ENCODE data around the gene FLNC. TPM values are rescaled to one million over a fixed set of nuclear protein-coding genes. Genes with fewer than 3 reads are reported as not detected.

FLNC gene
- total and polyA plus RNA-seq, 2 experiments from 2014 or later, result 74.0 to 304 TPM

DNA sequence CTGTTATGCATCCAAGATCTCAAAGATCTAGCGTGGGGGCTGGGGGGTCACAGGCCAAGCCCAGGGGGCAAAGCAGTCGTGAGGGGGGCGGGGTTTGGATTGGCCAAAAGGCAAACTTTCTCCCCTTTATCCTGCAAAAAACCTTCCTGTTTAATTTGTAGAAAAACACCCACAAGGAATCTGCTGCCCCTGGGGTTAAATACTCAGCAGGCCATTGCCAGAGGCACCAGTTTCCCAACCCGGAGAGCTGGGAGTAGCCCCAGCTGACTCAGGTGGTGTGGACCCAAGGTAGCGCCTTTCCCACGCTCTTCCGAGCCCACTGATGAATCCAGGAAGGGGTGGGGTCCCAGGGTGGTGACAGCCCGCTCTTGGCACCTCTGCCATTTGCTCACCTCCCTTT is 58.9 kb downstream of the FLNC start:
- Histone ChIP-seq H3K4me1 (ENCODE audit: insufficient read depth) (no peaks in the 10 kb centered on the region), H3K9me2 (ENCODE audit: insufficient read depth) (no peaks in the 10 kb centered on the region), H2AFZ (no peak overlapping the region), H3K36me3 (ENCODE audit: low read depth) (no peaks in the 10 kb centered on the region), H4K20me1 (ENCODE audit: insufficient read depth) (no peaks in the 10 kb centered on the region), H3K9me3 (ENCODE audit: low read depth) (no peaks in the 10 kb centered on the region), H3K27me3 (replicated peaks; ENCODE audit: insufficient read depth) (no peaks in the 10 kb centered on the region), H3K27ac (no peak overlapping the region), H3K9ac (no peak overlapping the region), H3F3A (ENCODE audit: insufficient read depth) (no peaks in the 10 kb centered on the region), H3K4me2 (ENCODE audit: unreplicated experiment) (no peak overlapping the region), H3K4me3 (no peak overlapping the region), H3K79me2 (ENCODE audit: insufficient read depth) (no peaks in the 10 kb centered on the region)
- TF ChIP-seq EZH2 (IDR thresholded peaks at IDR 0.05; ENCODE audit: insufficient read depth, poor library complexity, severe bottlenecking) (no peak), EZH2phosphoT487 (IDR thresholded peaks at IDR 0.05; ENCODE audit: insufficient read depth, low read depth) (no peak)
- in situ Hi-C loops (cut with MboI), result loop anchor here (25.0 kb wide), 1 partner anchor 277 kb away; no protein-coding TSS in a partner anchor
- WGBS, 2 experiments (ENCODE audit: low coverage in 1 of 2, low lambda C conversion rate in 2 of 2, missing lambda C conversion rate in 2 of 2), result 41 to 47% methylated on average over 8 of the region's 8 CpGs
- peak; percentile 38 for DNase-seq

DNA sequence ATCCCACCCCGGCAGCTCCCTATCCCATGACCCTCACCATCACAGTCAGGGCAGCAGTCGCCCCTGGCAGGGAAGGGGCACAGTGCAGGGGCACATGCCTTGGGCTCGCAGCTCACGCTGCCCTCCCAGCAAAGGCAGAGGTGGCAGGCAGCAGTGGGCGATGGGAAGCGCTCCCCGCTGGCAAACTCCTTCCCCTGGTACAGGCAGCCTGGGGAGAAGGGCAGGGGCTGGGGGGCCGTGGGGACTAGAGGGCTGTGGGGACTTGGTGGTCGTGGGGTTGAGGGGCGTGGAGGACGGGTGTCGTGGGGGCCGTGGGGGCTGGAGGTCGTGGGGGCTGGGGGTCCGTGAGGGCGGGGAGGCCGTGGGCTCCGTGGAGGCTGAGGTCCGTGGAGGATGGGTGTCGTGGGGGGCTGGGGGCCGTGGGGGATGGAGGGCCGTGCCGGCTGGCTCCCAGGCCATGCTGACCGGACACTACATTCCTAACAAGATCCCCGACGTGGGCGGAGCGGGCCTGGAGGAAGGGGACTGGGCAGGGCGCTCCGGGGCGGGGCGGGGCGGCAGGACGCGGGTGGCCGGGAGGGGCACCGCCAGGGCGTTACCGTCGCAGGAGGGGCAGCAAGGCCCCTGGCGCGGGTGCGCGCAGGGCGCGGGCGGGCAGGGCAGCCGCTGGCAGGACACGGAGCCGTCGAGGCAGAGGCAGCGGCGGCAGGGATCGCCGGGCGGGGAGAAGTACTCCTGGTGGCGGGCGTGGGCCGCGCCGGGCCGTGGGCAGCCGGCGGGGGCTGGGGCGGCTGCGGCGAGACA is 60.3 kb downstream of the FLNC start:
- in situ Hi-C loops (cut with MboI), result loop anchor here (25.0 kb wide), 1 partner anchor 278 kb away; no protein-coding TSS in a partner anchor
- no peaks in the 10 kb centered on the region for H3K79me2 ChIP-seq (ENCODE audit: insufficient read depth)
- TF ChIP-seq EZH2phosphoT487 (IDR thresholded peaks at IDR 0.05; ENCODE audit: insufficient read depth, low read depth) (no peak), EZH2 (IDR thresholded peaks at IDR 0.05; ENCODE audit: insufficient read depth, poor library complexity, severe bottlenecking) (no peak)
- no peaks in the 10 kb centered on the region for H3K9me3 ChIP-seq (ENCODE audit: low read depth)
- H3K4me1 ChIP-seq (ENCODE audit: insufficient read depth), result no peaks in the 10 kb centered on the region
- no peak overlapping the region for H3K27ac ChIP-seq
- no peak for DNase-seq
- H3K4me2 ChIP-seq (ENCODE audit: unreplicated experiment), result no peak overlapping the region
- H3K9ac ChIP-seq, result no peak overlapping the region
- H3K27me3 ChIP-seq (replicated peaks; ENCODE audit: insufficient read depth), result no peaks in the 10 kb centered on the region
- no peaks in the 10 kb centered on the region for H3F3A ChIP-seq (ENCODE audit: insufficient read depth)
- no peaks in the 10 kb centered on the region for H4K20me1 ChIP-seq (ENCODE audit: insufficient read depth)
- 55 to 60% methylated on average over 13 to 63 of the region's 67 CpGs for WGBS, 2 experiments (ENCODE audit: low coverage in 1 of 2, low lambda C conversion rate in 2 of 2, missing lambda C conversion rate in 2 of 2)
- no peak overlapping the region for H2AFZ ChIP-seq
- H3K36me3 ChIP-seq (ENCODE audit: low read depth), result no peaks in the 10 kb centered on the region
- no peak overlapping the region for H3K4me3 ChIP-seq
- no peaks in the 10 kb centered on the region for H3K9me2 ChIP-seq (ENCODE audit: insufficient read depth)

DNA sequence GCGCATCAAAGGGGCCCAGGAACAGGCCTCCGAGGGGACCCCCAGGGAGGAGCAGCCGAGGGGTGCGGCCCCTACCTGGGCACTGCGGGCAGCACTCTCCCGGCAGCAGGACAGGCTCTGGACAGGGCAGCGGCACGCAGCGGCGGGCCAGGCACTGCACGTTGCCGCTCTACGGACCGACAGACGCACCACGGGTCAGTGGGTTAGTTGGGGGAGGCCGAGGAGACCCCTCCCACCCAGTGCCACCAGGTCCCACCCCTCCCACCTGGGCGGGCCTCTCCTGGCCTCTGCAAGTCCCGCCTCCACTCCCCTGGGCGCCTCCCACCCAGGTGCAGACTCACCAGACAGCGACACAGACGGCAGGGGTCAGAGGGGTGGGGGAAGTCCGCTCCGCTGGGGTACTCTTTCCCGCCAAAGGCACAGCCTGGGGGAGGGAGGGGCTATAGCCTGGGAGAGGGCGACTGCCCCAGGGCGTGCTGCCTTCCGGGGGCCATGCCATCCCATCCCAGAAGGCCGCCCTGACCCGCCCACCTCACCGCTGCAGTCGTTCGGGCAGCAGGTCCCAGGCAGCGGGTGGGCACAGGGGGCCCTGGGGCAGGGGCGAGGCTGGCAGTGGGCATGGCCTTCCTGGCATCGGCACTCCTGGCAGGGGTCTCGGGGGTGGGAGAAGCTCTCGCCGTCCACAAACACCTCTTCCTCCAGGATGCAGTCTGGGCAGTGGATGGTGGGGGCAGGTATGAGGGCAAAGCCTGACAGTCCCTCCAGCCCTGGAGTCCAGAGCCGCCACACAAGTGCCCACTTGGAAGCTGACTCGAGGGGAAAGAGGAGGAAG is 61.1 kb downstream of the FLNC start:
- H3K4me3 ChIP-seq, result no peak overlapping the region

DNA sequence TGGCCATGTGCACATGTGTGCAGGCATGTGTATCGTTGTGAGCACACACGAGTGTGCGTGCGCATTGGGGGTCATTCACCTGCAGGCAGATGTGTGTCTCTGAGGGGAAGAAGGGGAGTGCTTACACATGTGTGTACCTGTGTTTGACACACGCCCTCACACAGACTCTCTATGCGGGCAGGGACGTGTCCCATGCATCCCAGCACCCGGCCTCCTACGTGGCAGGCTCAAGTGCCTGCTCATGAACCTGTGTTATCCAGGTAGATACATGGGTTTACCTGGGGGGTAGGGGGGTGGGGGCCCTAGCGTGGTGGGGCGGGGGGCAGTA is 61.7 kb downstream of the FLNC start:
- no peaks in the 10 kb centered on the region for H3K36me3 ChIP-seq (ENCODE audit: low read depth)
- 79 to 81% methylated on average over 9 to 11 of the region's 11 CpGs for WGBS, 2 experiments (ENCODE audit: low coverage in 1 of 2, low lambda C conversion rate in 2 of 2, missing lambda C conversion rate in 2 of 2)
- H3K4me3 ChIP-seq, result no peak overlapping the region
- H4K20me1 ChIP-seq (ENCODE audit: insufficient read depth), result no peaks in the 10 kb centered on the region
- peaks cover under 1% of the 10 kb centered on the region for H3F3A ChIP-seq (ENCODE audit: insufficient read depth)
- no peaks in the 10 kb centered on the region for H3K27me3 ChIP-seq (replicated peaks; ENCODE audit: insufficient read depth)
- H3K9ac ChIP-seq, result no peak overlapping the region
- no peak for TF ChIP-seq EZH2 (IDR thresholded peaks at IDR 0.05; ENCODE audit: insufficient read depth, poor library complexity, severe bottlenecking)
- no peak for TF ChIP-seq EZH2phosphoT487 (IDR thresholded peaks at IDR 0.05; ENCODE audit: insufficient read depth, low read depth)
- no peaks in the 10 kb centered on the region for H3K9me2 ChIP-seq (ENCODE audit: insufficient read depth)
- in situ Hi-C loops (cut with MboI), result loop anchor here (25.0 kb wide), 1 partner anchor 280 kb away; no protein-coding TSS in a partner anchor
- H3K4me1 ChIP-seq (ENCODE audit: insufficient read depth), result no peaks in the 10 kb centered on the region
- no peak for DNase-seq
- no peak overlapping the region for H3K4me2 ChIP-seq (ENCODE audit: unreplicated experiment)
- no peak overlapping the region for H2AFZ ChIP-seq
- no peak overlapping the region for H3K27ac ChIP-seq
- H3K79me2 ChIP-seq (ENCODE audit: insufficient read depth), result no peaks in the 10 kb centered on the region
- H3K9me3 ChIP-seq (ENCODE audit: low read depth), result no peaks in the 10 kb centered on the region

More for the DNA sequence above, 61.1 kb downstream of the FLNC start:
- TF ChIP-seq EZH2phosphoT487 (IDR thresholded peaks at IDR 0.05; ENCODE audit: insufficient read depth, low read depth) (no peak), EZH2 (IDR thresholded peaks at IDR 0.05; ENCODE audit: insufficient read depth, poor library complexity, severe bottlenecking) (no peak)
- Histone ChIP-seq H3K9me2 (ENCODE audit: insufficient read depth) (no peaks in the 10 kb centered on the region), H4K20me1 (ENCODE audit: insufficient read depth) (no peaks in the 10 kb centered on the region), H3K36me3 (ENCODE audit: low read depth) (no peaks in the 10 kb centered on the region), H3K4me1 (ENCODE audit: insufficient read depth) (no peaks in the 10 kb centered on the region), H3K79me2 (ENCODE audit: insufficient read depth) (no peaks in the 10 kb centered on the region), H3K27me3 (replicated peaks; ENCODE audit: insufficient read depth) (no peaks in the 10 kb centered on the region), H3K4me2 (ENCODE audit: unreplicated experiment) (no peak overlapping the region), H2AFZ (no peak overlapping the region), H3K9me3 (ENCODE audit: low read depth) (no peaks in the 10 kb centered on the region), H3K27ac (no peak overlapping the region), H3F3A (ENCODE audit: insufficient read depth) (no peaks in the 10 kb centered on the region), H3K9ac (no peak overlapping the region)
- in situ Hi-C loops (cut with MboI), result loop anchor here (25.0 kb wide), 1 partner anchor 279 kb away; no protein-coding TSS in a partner anchor
- WGBS, 2 experiments (ENCODE audit: low coverage in 1 of 2, low lambda C conversion rate in 2 of 2, missing lambda C conversion rate in 2 of 2), result 48 to 59% methylated on average over 7 to 41 of the region's 41 CpGs
- DNase-seq, result no peak
